ENCODE data around the gene ZC3H15. TPM values are rescaled to one million over a fixed set of nuclear protein-coding genes. Genes with fewer than 3 reads are reported as not detected.

ZC3H15 gene
- total and polyA plus RNA-seq, 11 donors = 28.8 to 50.6 (median 31.5) TPM

DNA sequence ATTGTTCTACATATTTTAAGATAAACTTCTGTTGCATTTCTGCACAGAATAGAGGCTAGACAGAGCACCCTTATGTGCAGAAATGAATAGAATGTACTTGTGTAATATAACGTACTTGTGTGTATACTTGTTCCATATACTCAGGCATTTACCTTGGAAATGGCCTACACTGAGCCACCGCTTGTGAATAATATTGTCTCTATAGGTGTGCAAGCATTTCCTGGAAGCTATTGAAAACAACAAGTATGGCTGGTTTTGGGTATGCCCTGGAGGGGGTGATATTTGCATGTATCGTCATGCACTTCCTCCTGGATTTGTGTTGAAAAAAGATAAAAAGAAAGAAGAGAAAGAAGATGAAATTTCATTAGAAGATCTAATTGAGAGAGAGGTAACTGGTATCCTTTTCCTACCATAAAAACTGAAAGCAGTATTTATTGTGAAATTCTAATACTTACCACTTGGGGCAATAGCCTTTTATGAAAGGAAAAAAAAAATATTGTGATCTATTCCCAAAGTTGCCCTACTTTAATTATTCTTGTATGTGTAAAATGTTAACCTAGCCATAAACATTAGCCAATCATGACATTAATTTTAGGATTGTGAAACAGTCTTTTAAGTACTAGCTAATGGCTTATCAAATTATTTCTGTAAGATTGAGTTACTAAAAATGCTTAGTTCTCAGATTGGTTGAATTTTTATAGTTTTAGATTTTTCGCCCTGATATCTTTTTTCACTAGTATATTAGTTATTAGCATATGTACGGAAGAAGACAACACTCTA is 18.0 kb downstream of the ZC3H15 start:
- Histone ChIP-seq H3K9me3 (no peaks in the 10 kb centered on the region), H3K27ac (no peak overlapping the region), H3K4me1 (peaks cover 0 to 9% (median 0%) of the 10 kb centered on the region in 12 donors), H3K27me3 (no peaks in the 10 kb centered on the region), H3K36me3 (peaks cover 0 to 99% (median 98%) of the 10 kb centered on the region in 9 donors), H3K4me3 (no peak overlapping the region)
- no peak for DNase-seq
- WGBS, 4 donors = 66 to 84% (median 73%) methylated on average over 5 of the region's 5 CpGs
- intact Hi-C loops (cut with DNase I) = loop anchor here in 9 of 10 donors (1.0 to 5.0 kb wide), 3 partner anchors 137 to 138 kb away; no protein-coding TSS in a partner anchor
- ATAC-seq = no peak
- TF ChIP-seq, protein P1, sequence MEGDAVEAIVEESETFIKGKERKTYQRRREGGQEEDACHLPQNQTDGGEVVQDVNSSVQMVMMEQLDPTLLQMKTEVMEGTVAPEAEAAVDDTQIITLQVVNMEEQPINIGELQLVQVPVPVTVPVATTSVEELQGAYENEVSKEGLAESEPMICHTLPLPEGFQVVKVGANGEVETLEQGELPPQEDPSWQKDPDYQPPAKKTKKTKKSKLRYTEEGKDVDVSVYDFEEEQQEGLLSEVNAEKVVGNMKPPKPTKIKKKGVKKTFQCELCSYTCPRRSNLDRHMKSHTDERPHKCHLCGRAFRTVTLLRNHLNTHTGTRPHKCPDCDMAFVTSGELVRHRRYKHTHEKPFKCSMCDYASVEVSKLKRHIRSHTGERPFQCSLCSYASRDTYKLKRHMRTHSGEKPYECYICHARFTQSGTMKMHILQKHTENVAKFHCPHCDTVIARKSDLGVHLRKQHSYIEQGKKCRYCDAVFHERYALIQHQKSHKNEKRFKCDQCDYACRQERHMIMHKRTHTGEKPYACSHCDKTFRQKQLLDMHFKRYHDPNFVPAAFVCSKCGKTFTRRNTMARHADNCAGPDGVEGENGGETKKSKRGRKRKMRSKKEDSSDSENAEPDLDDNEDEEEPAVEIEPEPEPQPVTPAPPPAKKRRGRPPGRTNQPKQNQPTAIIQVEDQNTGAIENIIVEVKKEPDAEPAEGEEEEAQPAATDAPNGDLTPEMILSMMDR (IDR thresholded peaks at IDR 0.05) = peak; percentile 51 to 76 (median 69)
- TF ChIP-seq POLR2A (IDR thresholded peaks at IDR 0.05) = no peak

DNA sequence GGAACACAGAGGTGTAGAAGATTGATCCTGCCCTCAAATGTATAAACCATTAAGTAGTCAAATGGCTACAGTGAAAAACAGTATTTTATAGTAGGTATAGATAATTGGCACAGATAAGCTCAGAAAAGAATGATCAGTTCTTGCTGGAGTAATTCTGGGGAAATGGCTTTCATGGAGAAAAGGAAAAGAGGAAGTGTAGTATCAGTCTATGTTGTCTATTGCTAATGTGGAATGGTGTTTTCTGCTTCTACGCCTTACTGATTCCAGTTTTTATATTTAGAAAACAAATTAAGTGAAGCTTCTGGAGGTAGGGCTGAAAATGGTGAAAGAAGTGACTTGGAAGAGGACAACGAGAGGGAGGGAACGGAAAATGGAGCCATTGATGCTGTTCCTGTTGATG is 22.2 kb downstream of the ZC3H15 start:
- WGBS, 4 donors = 88 to 93% (median 91%) methylated on average over 3 of the region's 3 CpGs
- no peaks in the 10 kb centered on the region for H3K27me3 ChIP-seq
- DNase-seq (no peak), ATAC-seq (no peak)
- peaks cover 0 to 9% (median 0%) of the 10 kb centered on the region in 12 donors for H3K4me1 ChIP-seq
- H3K36me3 ChIP-seq = peaks cover 0 to 99% (median 94%) of the 10 kb centered on the region in 9 donors
- H3K4me3 ChIP-seq = no peak overlapping the region
- H3K27ac ChIP-seq = no peak overlapping the region
- TF ChIP-seq POLR2A (IDR thresholded peaks at IDR 0.05) = no peak
- TF ChIP-seq, protein P1 (IDR thresholded peaks at IDR 0.05) = no peak
- intact Hi-C loops (cut with DNase I) = loop anchor here in 1 of 10 donors (5.0 kb wide), 1 partner anchor 134 kb away; no protein-coding TSS in a partner anchor
- H3K9me3 ChIP-seq = no peaks in the 10 kb centered on the region

DNA sequence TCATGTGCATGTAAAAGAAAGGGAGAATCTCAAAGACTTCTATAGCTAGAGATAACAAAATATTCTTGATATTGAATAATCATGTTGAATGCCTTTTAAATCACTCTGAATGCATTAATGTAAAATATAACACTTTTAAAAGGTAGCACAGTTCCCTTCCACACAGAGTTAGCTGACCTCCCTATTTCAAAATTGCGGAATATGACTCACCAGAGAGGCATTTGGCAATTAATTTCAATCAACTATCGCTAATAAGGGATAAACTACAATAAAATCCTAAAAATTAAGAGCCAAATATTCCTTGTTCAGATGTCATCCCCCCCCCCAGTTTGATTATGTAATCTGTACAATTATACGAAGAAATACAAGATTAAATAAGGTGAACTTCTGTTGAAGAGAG is 29.3 kb downstream of the ZC3H15 start:
- no peak overlapping the region for H3K4me3 ChIP-seq
- H3K4me1 ChIP-seq = no peaks in the 10 kb centered on the region
- no peak overlapping the region for H3K27ac ChIP-seq
- ATAC-seq = no peak
- TF ChIP-seq POLR2A (IDR thresholded peaks at IDR 0.05) = no peak
- TF ChIP-seq, protein P1 (IDR thresholded peaks at IDR 0.05) = no peak
- H3K36me3 ChIP-seq = peaks cover 0 to 72% (median 41%) of the 10 kb centered on the region in 9 donors
- WGBS, 4 donors = 83 to 92% (median 90%) methylated on average over 3 of the region's 3 CpGs
- no peaks in the 10 kb centered on the region for H3K9me3 ChIP-seq
- DNase-seq = no peak
- no peaks in the 10 kb centered on the region for H3K27me3 ChIP-seq
- intact Hi-C loops (cut with DNase I) = loop anchor here in 1 of 10 donors (10.0 kb wide), 1 partner anchor 69 kb away; no protein-coding TSS in a partner anchor

DNA sequence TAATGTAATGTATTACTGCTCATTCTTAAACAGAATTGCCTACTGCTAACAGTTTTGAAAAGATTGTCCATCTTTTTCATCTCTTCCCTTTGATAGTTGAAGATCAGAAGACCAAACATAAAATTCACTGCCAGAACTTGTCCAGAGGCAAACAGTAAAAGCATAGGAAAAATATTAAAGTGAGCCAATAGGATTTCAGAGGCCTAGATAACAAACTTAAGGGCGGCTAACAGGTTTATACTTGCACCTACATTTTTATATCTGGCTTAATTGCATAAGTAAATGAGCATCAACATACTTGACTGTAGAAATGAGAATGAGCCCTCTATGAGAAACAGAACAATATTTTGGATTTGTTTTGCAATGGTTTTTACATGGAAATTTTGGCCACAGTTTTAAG is 30.3 kb downstream of the ZC3H15 start:
- H3K4me1 ChIP-seq = no peaks in the 10 kb centered on the region
- TF ChIP-seq, protein P1 (IDR thresholded peaks at IDR 0.05) = no peak
- TF ChIP-seq POLR2A (IDR thresholded peaks at IDR 0.05) = no peak
- intact Hi-C loops (cut with DNase I) = loop anchor here in 1 of 10 donors (10.0 kb wide), 1 partner anchor 68 kb away; no protein-coding TSS in a partner anchor
- H3K4me3 ChIP-seq = no peak overlapping the region
- H3K9me3 ChIP-seq = no peaks in the 10 kb centered on the region
- no peak overlapping the region for H3K27ac ChIP-seq
- peaks cover 0 to 72% (median 40%) of the 10 kb centered on the region in 9 donors for H3K36me3 ChIP-seq
- DNase-seq (no peak), ATAC-seq (no peak)
- no peaks in the 10 kb centered on the region for H3K27me3 ChIP-seq
- 88 to 100% (median 95%) methylated on average over 1 of the region's 1 CpG for WGBS, 4 donors

Measured in heart left ventricle (tissue), 16 donors.